ENCODE data around the gene RPL18A.
"Not testable (repeated sequence)": the region's sequence is repeated elsewhere in the genome, so short reads cannot be mapped to it uniquely, and the experiment has no call there.

RPL18A gene

DNA sequence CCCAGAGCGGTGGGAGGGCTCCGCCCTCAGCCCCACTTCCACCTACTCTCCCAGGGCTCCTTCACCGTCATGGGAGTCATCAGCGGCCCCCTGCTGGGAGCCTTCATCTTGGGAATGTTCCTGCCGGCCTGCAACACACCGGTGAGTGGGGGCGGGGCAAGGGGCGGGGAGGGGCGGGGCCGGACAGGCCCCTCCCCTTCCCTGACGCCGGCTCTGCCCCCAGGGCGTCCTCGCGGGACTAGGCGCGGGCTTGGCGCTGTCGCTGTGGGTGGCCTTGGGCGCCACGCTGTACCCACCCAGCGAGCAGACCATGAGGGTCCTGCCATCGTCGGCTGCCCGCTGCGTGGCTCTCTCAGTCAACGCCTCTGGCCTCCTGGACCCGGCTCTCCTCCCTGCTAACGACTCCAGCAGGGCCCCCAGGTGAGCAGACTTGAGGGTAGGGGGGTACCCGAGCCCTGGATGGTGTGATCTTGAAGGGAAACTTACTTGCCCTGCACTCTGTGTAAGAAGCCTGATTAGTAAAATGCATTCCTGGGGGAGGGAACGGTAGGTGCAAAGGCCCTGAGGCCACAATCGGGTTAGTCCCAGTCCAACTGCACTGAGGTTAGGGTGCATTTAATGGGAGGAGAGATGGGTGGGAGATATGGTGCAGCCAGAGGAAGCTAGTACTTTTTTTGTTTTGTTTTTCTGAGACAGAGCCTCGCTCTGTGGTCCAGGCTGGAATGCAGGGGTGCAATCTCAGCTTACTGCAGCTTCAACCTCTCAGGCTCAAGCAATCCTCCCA is 24.1 kb downstream of the RPL18A start:
- H3K4me3 ChIP-seq (ENCODE audit: low read depth, low read length) = no peak overlapping the region
- H3K79me2 ChIP-seq = no peaks in the 10 kb centered on the region
- no peak overlapping the region for H3K27ac ChIP-seq
- no peak overlapping the region for H2AFZ ChIP-seq
- H3K27me3 ChIP-seq (ENCODE audit: control insufficient read depth, insufficient read depth, low read length) = no peaks in the 10 kb centered on the region
- TF ChIP-seq, protein P1, sequence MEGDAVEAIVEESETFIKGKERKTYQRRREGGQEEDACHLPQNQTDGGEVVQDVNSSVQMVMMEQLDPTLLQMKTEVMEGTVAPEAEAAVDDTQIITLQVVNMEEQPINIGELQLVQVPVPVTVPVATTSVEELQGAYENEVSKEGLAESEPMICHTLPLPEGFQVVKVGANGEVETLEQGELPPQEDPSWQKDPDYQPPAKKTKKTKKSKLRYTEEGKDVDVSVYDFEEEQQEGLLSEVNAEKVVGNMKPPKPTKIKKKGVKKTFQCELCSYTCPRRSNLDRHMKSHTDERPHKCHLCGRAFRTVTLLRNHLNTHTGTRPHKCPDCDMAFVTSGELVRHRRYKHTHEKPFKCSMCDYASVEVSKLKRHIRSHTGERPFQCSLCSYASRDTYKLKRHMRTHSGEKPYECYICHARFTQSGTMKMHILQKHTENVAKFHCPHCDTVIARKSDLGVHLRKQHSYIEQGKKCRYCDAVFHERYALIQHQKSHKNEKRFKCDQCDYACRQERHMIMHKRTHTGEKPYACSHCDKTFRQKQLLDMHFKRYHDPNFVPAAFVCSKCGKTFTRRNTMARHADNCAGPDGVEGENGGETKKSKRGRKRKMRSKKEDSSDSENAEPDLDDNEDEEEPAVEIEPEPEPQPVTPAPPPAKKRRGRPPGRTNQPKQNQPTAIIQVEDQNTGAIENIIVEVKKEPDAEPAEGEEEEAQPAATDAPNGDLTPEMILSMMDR (IDR thresholded peaks at IDR 0.05) = no peak
- no peak overlapping the region for H3K4me2 ChIP-seq (ENCODE audit: low read length)
- no peak overlapping the region for H3K9ac ChIP-seq
- no peaks in the 10 kb centered on the region for H3K36me3 ChIP-seq (ENCODE audit: control insufficient read depth, insufficient read depth, low read length)
- no peaks in the 10 kb centered on the region for H3K4me1 ChIP-seq
- no peaks in the 10 kb centered on the region for H3K9me3 ChIP-seq (ENCODE audit: control insufficient read depth, low read length)

DNA sequence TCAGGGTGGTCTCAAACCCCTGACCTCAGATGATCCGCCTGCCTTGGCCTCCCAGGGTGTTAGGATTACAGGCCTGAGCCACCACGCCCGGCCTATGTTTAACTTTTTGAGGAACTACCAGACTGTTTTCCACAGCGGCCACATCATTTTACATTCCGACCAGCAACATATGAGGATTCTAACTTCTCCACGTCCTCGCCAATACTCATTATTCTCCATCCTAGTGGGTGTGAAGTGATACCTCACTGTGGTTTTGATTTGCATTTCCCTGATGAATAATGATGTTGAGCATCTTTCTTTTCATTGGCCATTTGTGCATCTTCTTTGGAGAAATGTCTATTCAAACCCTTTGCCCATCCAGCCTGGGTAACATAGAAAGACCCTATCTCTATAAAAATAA is 26.8 kb downstream of the RPL18A start:
- no peaks in the 10 kb centered on the region for H3K36me3 ChIP-seq (ENCODE audit: control insufficient read depth, insufficient read depth, low read length)
- no peak overlapping the region for H3K27ac ChIP-seq
- TF ChIP-seq, protein P1 (IDR thresholded peaks at IDR 0.05) = no peak
- no peaks in the 10 kb centered on the region for H3K9me3 ChIP-seq (ENCODE audit: control insufficient read depth, low read length)
- no peak overlapping the region for H3K4me3 ChIP-seq (ENCODE audit: low read depth, low read length)
- H3K79me2 ChIP-seq = no peaks in the 10 kb centered on the region
- no peaks in the 10 kb centered on the region for H3K27me3 ChIP-seq (ENCODE audit: control insufficient read depth, insufficient read depth, low read length)
- H3K9ac ChIP-seq = no peak overlapping the region
- no peaks in the 10 kb centered on the region for H3K4me1 ChIP-seq
- no peak overlapping the region for H2AFZ ChIP-seq
- no peak overlapping the region for H3K4me2 ChIP-seq (ENCODE audit: low read length)

DNA sequence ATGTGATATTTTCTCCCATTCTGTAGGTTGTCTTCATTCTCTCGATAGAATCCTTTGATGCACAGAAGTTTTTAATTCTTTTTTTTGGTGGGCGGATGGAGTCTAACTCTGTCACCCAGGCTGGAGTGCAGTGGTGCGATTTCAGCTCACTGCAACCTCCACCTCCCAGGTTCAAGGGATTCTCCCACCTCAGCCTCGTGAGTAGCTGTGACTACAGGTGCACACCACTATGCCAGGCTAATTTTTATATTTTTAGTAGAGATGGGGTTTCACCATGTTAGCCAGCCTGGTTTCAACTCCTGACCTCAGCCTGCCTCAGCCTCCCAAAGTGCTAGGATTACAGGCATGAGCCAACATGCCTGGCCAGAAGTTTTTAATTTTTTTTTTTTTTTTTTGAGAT is 27.5 kb downstream of the RPL18A start:
- not testable (repeated sequence) for H3K27ac ChIP-seq; H3K4me1 ChIP-seq; H3K4me2 ChIP-seq (ENCODE audit: low read length); H3K9ac ChIP-seq; H3K4me3 ChIP-seq (ENCODE audit: low read depth, low read length); H3K36me3 ChIP-seq (ENCODE audit: control insufficient read depth, insufficient read depth, low read length); H3K79me2 ChIP-seq; H3K27me3 ChIP-seq (ENCODE audit: control insufficient read depth, insufficient read depth, low read length); H3K9me3 ChIP-seq (ENCODE audit: control insufficient read depth, low read length); H2AFZ ChIP-seq

DNA sequence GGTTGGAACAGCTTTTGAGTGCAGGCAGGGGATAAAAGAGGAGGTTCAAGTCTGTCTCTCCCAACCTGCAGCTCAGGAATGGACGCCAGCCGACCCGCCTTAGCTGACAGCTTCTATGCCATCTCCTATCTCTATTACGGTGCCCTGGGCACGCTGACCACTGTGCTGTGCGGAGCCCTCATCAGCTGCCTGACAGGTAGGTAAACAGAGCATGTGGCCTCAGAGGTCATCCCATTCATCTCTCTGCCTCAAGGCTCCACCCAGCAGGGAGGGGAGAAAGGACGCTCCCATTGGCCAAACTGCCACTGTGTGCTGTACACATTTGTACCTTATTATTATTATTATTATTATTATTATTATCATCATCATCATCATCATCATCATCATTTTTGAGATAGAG is 28.6 kb downstream of the RPL18A start:
- Histone ChIP-seq H3K4me3 (ENCODE audit: low read depth, low read length) (no peak overlapping the region), H3K9me3 (ENCODE audit: control insufficient read depth, low read length) (no peaks in the 10 kb centered on the region), H3K36me3 (ENCODE audit: control insufficient read depth, insufficient read depth, low read length) (no peaks in the 10 kb centered on the region), H3K4me2 (ENCODE audit: low read length) (no peak overlapping the region), H3K4me1 (no peaks in the 10 kb centered on the region), H3K9ac (no peak overlapping the region), H2AFZ (no peak overlapping the region), H3K27me3 (ENCODE audit: control insufficient read depth, insufficient read depth, low read length) (no peaks in the 10 kb centered on the region), H3K27ac (no peak overlapping the region), H3K79me2 (no peaks in the 10 kb centered on the region)
- TF ChIP-seq, protein P1 (IDR thresholded peaks at IDR 0.05) = no peak

DNA sequence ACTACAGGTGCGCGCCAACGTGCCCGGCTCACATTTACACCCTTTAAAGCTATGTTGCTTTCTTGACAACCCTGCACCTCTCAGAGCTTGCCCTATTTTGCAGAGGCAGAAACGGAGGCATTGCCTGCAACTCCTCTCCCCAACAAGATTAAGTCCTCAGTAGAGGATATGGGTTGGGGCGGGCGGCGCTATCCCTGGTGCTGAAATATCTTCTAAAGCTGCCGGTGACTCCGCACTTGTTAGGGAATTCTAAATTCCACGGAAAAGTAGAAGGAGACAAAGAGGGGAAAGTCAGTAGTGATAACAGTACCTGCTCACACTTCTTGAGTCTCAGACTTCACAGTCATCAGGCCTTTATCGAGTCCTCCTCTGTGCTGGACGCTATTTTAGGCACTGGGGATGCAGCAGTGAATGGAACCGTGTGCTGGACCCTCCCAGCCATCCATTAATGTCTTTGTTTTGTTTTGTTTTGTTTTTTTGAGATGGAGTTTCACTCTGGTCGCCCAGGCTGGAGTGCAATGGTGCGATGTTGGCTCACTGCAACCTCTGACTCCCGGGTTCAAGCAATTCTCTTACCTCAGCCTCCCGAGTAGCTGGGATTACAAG is 30.0 kb downstream of the RPL18A start:
- Histone ChIP-seq H3K9ac (no peak overlapping the region), H3K4me3 (ENCODE audit: low read depth, low read length) (no peak overlapping the region), H3K27ac (no peak overlapping the region), H3K4me1 (no peaks in the 10 kb centered on the region), H3K4me2 (ENCODE audit: low read length) (no peak overlapping the region), H3K36me3 (ENCODE audit: control insufficient read depth, insufficient read depth, low read length) (no peaks in the 10 kb centered on the region), H3K27me3 (ENCODE audit: control insufficient read depth, insufficient read depth, low read length) (no peaks in the 10 kb centered on the region), H2AFZ (no peak overlapping the region), H3K9me3 (ENCODE audit: control insufficient read depth, low read length) (no peaks in the 10 kb centered on the region), H3K79me2 (no peaks in the 10 kb centered on the region)
- TF ChIP-seq, protein P1 (IDR thresholded peaks at IDR 0.05) = no peak
